Measurements from ENCODE around the gene TMEM19. TPM values are rescaled to one million over a fixed set of nuclear protein-coding genes. Genes with fewer than 3 reads are reported as not detected.
A peak's percentile ranks its signal among the peaks of the same experiment; 100 is the strongest.

TMEM19 gene
- total RNA-seq: 10 to 100 TPM; 19.5 to 20.5 TPM

- Histone ChIP-seq H3K27ac (peak within 1 kb of the TSS; percentile 91 to 94), H3K4me1 (peaks cover 0 to 27% of the 10 kb centered on the region in 2 donors), H3K4me3 (peak within 1 kb of the TSS; percentile 73 to 74), H3K9me3 (no peaks in the 10 kb centered on the region), H3K36me3 (no peaks in the 10 kb centered on the region), H3K27me3 (no peaks in the 10 kb centered on the region)
- peak in 1 of 2 donors; percentile 58 for TF ChIP-seq CTCF (IDR thresholded peaks at IDR 0.05)
- DNase-seq (ENCODE audit: low spot score): peak; percentile 92
Measured at GRCh38 chr12:71685914-71686657, at the start of gene TMEM19. Gene TMEM19 (plus strand): TSS chr12:71686082. CDS start chr12:71686681, 599 bp downstream.

- Histone ChIP-seq H3K36me3 (peaks cover 80% of the 10 kb centered on the region), H3K4me3 (no peak overlapping the region), H3K4me1 (no peaks in the 10 kb centered on the region), H3K9me3 (no peaks in the 10 kb centered on the region), H3K27me3 (no peaks in the 10 kb centered on the region), H3K27ac (no peak overlapping the region)
- DNase-seq (ENCODE audit: low spot score): no peak
- TF ChIP-seq CTCF (IDR thresholded peaks at IDR 0.05): peak; percentile 34 to 78
Measured at GRCh38 chr12:71636704-71637115, 49.2 kb upstream of the TMEM19 start.

GRCh38 chr12:71638499-71638898 lies 47.4 kb upstream of the TMEM19 start:
- Histone ChIP-seq H3K4me1 (no peaks in the 10 kb centered on the region), H3K27ac (no peak overlapping the region), H3K36me3 (peaks cover 79% of the 10 kb centered on the region), H3K4me3 (no peak overlapping the region), H3K9me3 (no peaks in the 10 kb centered on the region), H3K27me3 (no peaks in the 10 kb centered on the region)
- no peak for DNase-seq (ENCODE audit: low spot score)
- TF ChIP-seq CTCF (IDR thresholded peaks at IDR 0.05): no peak

GRCh38 chr12:71639341-71639760 lies 46.5 kb upstream of the TMEM19 start:
- H3K4me1 ChIP-seq: no peaks in the 10 kb centered on the region
- H3K27me3 ChIP-seq: no peaks in the 10 kb centered on the region
- H3K36me3 ChIP-seq: peaks cover 79% of the 10 kb centered on the region
- no peak for DNase-seq (ENCODE audit: low spot score)
- no peaks in the 10 kb centered on the region for H3K9me3 ChIP-seq
- TF ChIP-seq CTCF (IDR thresholded peaks at IDR 0.05): no peak
- no peak overlapping the region for H3K4me3 ChIP-seq
- H3K27ac ChIP-seq: no peak overlapping the region

GRCh38 chr12:71640316-71640715 lies 45.6 kb upstream of the TMEM19 start:
- H3K36me3 ChIP-seq: peaks cover 79% of the 10 kb centered on the region
- no peak overlapping the region for H3K27ac ChIP-seq

More at GRCh38 chr12:71640316-71640715, 45.6 kb upstream of the TMEM19 start:
- no peak for DNase-seq (ENCODE audit: low spot score)
- Histone ChIP-seq H3K4me1 (no peaks in the 10 kb centered on the region), H3K9me3 (no peaks in the 10 kb centered on the region), H3K27me3 (no peaks in the 10 kb centered on the region), H3K4me3 (no peak overlapping the region)
- TF ChIP-seq CTCF (IDR thresholded peaks at IDR 0.05): no peak
